ENCODE results near the gene DIP2C. TPM values are rescaled to one million over a fixed set of nuclear protein-coding genes. Genes with fewer than 3 reads are reported as not detected.
"Not testable (repeated sequence)": the region's sequence is repeated elsewhere in the genome, so short reads cannot be mapped to it uniquely, and the experiment has no call there.

DIP2C gene
- total RNA-seq, 2 donors from 2014 or later: 12.3 to 41.8 TPM

DNA sequence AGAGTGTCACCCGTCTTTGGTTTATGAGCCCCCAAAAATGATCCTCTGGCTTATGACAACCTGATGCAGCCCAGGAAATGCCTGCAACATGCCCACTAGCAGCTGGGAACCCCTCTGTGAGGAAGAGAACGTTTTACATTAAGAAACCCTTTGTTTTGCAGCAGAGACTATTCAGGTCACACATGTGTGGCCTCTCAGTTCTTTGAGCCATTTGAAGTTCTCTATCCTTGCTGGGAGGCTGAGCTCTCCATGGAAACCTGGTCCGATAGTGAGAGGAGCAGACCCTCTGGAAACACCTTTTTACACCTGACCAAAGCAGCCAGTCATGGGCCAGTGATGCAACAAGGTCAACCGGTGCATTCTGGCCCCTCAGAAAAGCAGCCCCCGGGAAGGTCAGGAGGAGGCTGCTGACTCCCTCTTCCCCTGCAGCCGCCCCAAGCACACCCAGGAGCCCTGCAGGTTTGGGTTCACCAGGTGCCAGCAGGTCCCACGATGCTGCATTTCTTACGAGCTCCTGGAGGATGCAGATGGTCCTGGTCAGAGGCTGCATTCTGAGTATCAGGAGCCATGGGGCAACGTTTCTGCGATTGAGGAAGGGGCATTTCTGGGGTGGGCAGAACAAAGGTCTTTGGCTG lies 419.9 kb downstream of the DIP2C start:
- Histone ChIP-seq H3K27ac (no peak overlapping the region), H3K27me3 (replicated peaks; ENCODE audit: insufficient read depth) (no peaks in the 10 kb centered on the region), H3K4me3 (no peak overlapping the region), H3K4me1 (replicated peaks) (no peaks in the 10 kb centered on the region), H3K9me3 (no peaks in the 10 kb centered on the region), H3K36me3 (no peaks in the 10 kb centered on the region)
- TF ChIP-seq, protein P1, sequence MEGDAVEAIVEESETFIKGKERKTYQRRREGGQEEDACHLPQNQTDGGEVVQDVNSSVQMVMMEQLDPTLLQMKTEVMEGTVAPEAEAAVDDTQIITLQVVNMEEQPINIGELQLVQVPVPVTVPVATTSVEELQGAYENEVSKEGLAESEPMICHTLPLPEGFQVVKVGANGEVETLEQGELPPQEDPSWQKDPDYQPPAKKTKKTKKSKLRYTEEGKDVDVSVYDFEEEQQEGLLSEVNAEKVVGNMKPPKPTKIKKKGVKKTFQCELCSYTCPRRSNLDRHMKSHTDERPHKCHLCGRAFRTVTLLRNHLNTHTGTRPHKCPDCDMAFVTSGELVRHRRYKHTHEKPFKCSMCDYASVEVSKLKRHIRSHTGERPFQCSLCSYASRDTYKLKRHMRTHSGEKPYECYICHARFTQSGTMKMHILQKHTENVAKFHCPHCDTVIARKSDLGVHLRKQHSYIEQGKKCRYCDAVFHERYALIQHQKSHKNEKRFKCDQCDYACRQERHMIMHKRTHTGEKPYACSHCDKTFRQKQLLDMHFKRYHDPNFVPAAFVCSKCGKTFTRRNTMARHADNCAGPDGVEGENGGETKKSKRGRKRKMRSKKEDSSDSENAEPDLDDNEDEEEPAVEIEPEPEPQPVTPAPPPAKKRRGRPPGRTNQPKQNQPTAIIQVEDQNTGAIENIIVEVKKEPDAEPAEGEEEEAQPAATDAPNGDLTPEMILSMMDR (IDR thresholded peaks at IDR 0.05): no peak
- TF ChIP-seq POLR2AphosphoS5 (IDR thresholded peaks at IDR 0.05) (no peak), POLR2A (IDR thresholded peaks at IDR 0.05) (no peak)
- intact Hi-C loops (cut with DNase I): no loop called here
- 83% methylated on average over 9 of the region's 10 CpGs for WGBS
- no peak for DNase-seq (ENCODE audit: low spot score)

DNA sequence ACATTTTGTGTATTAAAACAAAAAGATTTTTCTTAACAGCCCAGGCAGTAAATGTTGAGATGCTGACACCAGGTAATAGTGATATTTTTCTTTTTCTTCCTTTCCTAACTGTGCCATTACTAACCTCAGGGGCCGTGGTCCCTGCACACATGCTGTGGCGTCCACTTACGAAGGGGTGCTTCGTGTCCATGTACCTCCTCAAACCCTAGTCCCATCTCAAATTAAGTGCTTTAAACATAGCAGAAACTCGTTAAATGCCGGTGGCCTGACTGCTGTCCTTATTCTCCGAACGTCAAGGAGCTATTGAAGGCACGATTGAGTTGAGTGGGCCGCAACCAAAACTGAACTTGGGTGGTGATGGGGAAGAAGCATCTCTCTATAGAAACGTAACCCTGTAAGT lies 421.8 kb downstream of the DIP2C start:
- H3K4me1 ChIP-seq (replicated peaks): no peaks in the 10 kb centered on the region
- TF ChIP-seq, protein P1 (IDR thresholded peaks at IDR 0.05): no peak
- TF ChIP-seq POLR2AphosphoS5 (IDR thresholded peaks at IDR 0.05): no peak
- TF ChIP-seq POLR2A (IDR thresholded peaks at IDR 0.05): no peak
- intact Hi-C loops (cut with DNase I): no loop called here
- no peaks in the 10 kb centered on the region for H3K27me3 ChIP-seq (replicated peaks; ENCODE audit: insufficient read depth)
- no peak for DNase-seq (ENCODE audit: low spot score)
- no peaks in the 10 kb centered on the region for H3K9me3 ChIP-seq
- H3K4me3 ChIP-seq: no peak overlapping the region
- H3K36me3 ChIP-seq: no peaks in the 10 kb centered on the region
- 92% methylated on average over 11 of the region's 11 CpGs for WGBS
- no peak overlapping the region for H3K27ac ChIP-seq

DNA sequence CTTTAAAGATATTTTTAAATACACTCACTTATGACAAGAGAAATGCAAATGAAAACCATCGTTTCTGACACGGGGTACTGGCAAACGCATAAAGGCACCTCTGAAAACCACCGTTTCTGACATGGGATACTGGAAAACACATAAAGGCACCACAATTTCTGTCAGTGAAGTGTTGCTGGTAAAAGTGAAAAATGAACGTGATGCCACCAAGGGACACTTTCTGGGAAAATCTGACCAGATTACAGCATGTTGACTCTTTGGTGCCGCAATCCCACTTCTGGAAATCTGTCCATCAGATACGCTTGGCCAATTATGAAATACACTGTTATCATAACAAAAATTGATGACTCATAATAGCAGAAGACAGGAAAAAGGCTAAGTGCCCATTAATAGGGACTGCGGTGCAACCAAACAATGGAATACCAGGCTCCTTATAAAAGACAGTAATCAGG lies 422.5 kb downstream of the DIP2C start:
- DNase-seq (ENCODE audit: low spot score): no peak
- Histone ChIP-seq H3K4me1 (replicated peaks) (no peaks in the 10 kb centered on the region), H3K27me3 (replicated peaks; ENCODE audit: insufficient read depth) (no peaks in the 10 kb centered on the region), H3K36me3 (no peaks in the 10 kb centered on the region), H3K4me3 (no peak overlapping the region), H3K27ac (no peak overlapping the region), H3K9me3 (no peaks in the 10 kb centered on the region)
- intact Hi-C loops (cut with DNase I): no loop called here
- WGBS: 54% methylated on average over 8 of the region's 8 CpGs
- TF ChIP-seq, protein P1 (IDR thresholded peaks at IDR 0.05): no peak
- TF ChIP-seq POLR2AphosphoS5 (IDR thresholded peaks at IDR 0.05): no peak
- TF ChIP-seq POLR2A (IDR thresholded peaks at IDR 0.05): no peak

DNA sequence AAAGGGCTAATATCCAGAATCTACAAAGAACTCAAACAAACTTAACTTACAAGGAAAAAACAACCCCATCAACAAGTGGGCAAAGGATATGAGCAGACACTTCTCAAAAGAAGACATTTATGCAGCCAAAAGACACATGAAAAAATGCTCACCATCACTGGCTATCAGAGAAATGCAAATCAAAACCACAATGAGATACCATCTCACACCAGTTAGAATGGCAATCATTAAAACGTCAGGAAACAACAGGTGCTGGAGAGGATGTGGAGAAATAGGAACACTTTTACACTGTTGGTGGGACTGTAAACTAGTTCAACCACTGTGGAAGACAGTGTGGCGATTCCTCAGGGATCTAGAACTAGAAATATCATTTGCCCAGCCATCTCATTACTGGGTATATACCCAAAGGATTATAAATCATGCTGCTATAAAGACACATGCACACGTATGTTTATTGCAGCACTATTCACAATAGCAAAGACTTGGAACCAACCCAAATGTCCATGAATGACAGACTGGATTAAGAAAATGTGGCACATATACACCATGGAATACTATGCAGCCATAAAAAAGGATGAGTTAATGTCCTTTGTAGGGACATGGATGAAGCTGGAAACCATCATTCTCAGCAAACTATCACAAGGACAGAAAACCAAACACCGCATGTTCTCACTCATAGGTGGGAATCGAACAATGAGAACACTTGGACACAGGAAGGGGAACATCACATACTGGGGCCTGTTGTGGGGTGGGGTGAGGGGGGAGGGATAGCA lies 423.5 kb downstream of the DIP2C start:
- H3K36me3 ChIP-seq; H3K4me3 ChIP-seq; DNase-seq (ENCODE audit: low spot score); H3K4me1 ChIP-seq (replicated peaks); H3K9me3 ChIP-seq; H3K27me3 ChIP-seq (replicated peaks; ENCODE audit: insufficient read depth); H3K27ac ChIP-seq; intact Hi-C loops (cut with DNase I): not testable (repeated sequence)
- 74% methylated on average over 5 of the region's 5 CpGs for WGBS

DNA sequence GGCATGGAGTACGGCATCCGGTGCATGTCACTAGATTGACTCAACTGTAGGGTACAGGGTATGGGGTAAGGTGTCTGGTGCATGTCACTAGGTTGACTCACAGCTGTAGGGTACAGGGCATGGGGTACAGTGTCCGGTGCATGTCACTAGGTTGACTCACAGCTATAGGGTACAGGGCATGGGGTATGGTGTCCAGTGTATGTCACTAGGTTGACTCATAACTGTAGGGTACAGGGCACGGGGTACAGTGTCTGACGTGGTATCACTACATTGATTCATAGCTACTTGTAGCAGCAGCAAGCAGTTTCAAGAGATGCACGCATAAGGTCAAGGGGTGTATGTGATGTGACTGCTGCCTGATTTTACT lies 424.4 kb downstream of the DIP2C start:
- H3K36me3 ChIP-seq; H3K27me3 ChIP-seq (replicated peaks; ENCODE audit: insufficient read depth); intact Hi-C loops (cut with DNase I); H3K9me3 ChIP-seq; H3K4me1 ChIP-seq (replicated peaks); H3K4me3 ChIP-seq; DNase-seq (ENCODE audit: low spot score); H3K27ac ChIP-seq: not testable (repeated sequence)
- 87% methylated on average over 6 of the region's 6 CpGs for WGBS

DNA sequence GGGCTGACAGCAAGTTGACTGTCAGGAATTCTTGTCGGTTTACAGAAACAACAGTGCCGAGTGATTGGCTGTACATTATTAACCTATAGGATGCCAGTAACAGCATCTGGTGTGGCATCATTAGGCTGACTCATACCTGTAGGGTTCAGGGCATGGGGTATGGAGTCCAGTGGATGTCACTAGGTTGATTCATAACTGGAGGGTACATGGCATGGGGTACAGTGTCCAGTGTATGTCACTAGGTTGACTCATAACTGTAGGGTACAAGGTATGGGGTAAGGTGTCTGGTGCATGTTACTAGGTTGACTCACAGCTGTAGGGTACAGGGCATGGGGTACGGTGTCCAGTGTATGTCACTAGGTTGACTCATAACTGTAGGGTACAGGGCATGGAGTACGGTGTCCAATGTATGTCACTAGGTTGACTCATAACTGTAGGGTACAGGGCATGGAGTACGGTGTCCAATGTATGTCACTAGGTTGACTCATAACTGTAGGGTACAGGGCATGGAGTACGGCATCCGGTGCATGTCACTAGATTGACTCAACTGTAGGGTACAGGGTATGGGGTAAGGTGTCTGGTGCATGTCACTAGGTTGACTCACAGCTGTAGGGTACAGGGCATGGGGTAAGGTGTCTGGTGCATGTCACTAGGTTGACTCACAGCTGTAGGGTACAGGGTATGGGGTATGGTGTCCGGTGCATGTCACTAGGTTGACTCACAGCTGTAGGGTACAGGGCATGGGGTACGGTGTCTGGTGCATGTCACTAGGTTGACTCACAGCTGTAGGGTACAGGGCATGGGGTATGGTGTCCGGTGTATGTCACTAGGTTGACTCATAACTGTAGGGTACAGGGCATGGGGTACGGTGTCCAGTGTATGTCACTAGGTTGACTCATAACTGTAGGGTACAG lies 425.1 kb downstream of the DIP2C start:
- H3K4me3 ChIP-seq; DNase-seq (ENCODE audit: low spot score); H3K9me3 ChIP-seq; H3K4me1 ChIP-seq (replicated peaks); H3K27me3 ChIP-seq (replicated peaks; ENCODE audit: insufficient read depth); H3K27ac ChIP-seq; H3K36me3 ChIP-seq; intact Hi-C loops (cut with DNase I): not testable (repeated sequence)
- 70% methylated on average over 10 of the region's 11 CpGs for WGBS

All from prostate gland (tissue), 2 donors.